Uterus (tissue), 2 donors: ENCODE results near the gene FGFR3.

ENCODE experiments used
- CTCF ChIP-seq, 4 experiments: fragments of 200-600 bp in 2 of 4; fragments of 450-650 bp in 2 of 4; sonication (generic) in 2 of 4; IDR thresholded peaks; one replicate each; pipeline ENCODE4 v1.5.1; 2016 to 2019; ENCODE audit warnings: antibody characterized with exemption in 4 of 4, mild to moderate bottlenecking in 2 of 4, moderate library complexity in 1 of 4
- POLR2A ChIP-seq, 2 donors: fragments of 450-650 bp; IDR thresholded peaks; one replicate each; pipeline ENCODE4 v1.6.1; 2016; ENCODE audit warnings: antibody characterized with exemption in 2 of 2, mild to moderate bottlenecking in 1 of 2, moderate library complexity in 1 of 2

GRCh38 chr4:1770791-1771231, 22.3 kb upstream of the FGFR3 start:
- no peak for TF ChIP-seq POLR2A (IDR thresholded peaks at IDR 0.05)
- TF ChIP-seq CTCF (IDR thresholded peaks at IDR 0.05) = no peak
